IPS-15b (cell line): ENCODE measurements around the gene LACRT.

Experiments
- H3K27me3 ChIP-seq: one replicate; pipeline ENCODE4 v1.6.1; 2013; ENCODE audit warnings: low read length; ENCODE audit not compliant: control insufficient read depth, insufficient read depth
- H3K36me3 ChIP-seq: one replicate; pipeline ENCODE4 v1.6.1; 2013; ENCODE audit warnings: low read length; ENCODE audit not compliant: control insufficient read depth, insufficient read depth
- H3K4me1 ChIP-seq: one replicate; pipeline ENCODE4 v1.6.1; 2013; ENCODE audit warnings: mild to moderate bottlenecking, low read length; ENCODE audit not compliant: control insufficient read depth, insufficient read depth
- H3K4me3 ChIP-seq: one replicate; pipeline ENCODE4 v1.5.1; 2013; ENCODE audit warnings: low read depth, low read length
- H3K9ac ChIP-seq: one replicate; pipeline ENCODE4 v1.6.1; 2013; ENCODE audit warnings: low read depth, mild to moderate bottlenecking, low read length
- H3K9me3 ChIP-seq: one replicate; pipeline ENCODE4 v1.6.1; 2013; ENCODE audit warnings: mild to moderate bottlenecking, low read length; ENCODE audit not compliant: control insufficient read depth, insufficient read depth

LACRT gene

DNA sequence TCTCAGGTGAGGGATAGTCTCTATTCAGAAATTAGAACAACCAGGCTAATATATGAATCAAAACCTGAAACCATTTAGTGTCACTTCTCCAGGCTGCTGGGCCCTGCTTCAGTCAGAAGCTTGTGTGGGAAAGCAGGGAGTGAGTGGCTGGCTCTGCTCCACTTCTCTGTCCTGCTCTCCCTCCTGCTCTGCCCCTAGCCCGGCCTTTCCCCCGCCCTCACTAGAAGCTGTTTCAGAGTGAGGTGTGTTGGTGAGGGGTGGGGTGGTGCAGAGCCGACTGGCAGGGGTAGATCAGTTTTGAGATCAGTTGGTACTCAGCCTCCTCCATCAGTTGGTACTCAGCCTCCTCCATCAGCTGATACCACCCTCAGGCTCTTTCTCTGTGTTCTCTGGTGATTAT, 39.2 kb downstream of the LACRT start:
- Histone ChIP-seq H3K9ac (no peak overlapping the region), H3K27me3 (peaks cover 46% of the 10 kb centered on the region), H3K4me3 (no peak overlapping the region), H3K36me3 (no peaks in the 10 kb centered on the region), H3K4me1 (peaks cover 5% of the 10 kb centered on the region), H3K9me3 (no peaks in the 10 kb centered on the region)

- Histone ChIP-seq H3K27me3 (peaks cover 63% of the 10 kb centered on the region), H3K4me1 (peaks cover 19% of the 10 kb centered on the region), H3K9ac (no peak overlapping the region), H3K9me3 (no peaks in the 10 kb centered on the region), H3K36me3 (no peaks in the 10 kb centered on the region), H3K4me3 (no peak overlapping the region)
Observed at GRCh38 chr12:54593725-54594124, 41.0 kb downstream of the LACRT start.

- Histone ChIP-seq H3K27me3 (peaks cover 64% of the 10 kb centered on the region), H3K9ac (no peak overlapping the region), H3K4me1 (peaks cover 19% of the 10 kb centered on the region), H3K9me3 (no peaks in the 10 kb centered on the region), H3K36me3 (no peaks in the 10 kb centered on the region), H3K4me3 (no peak overlapping the region)
Observed at GRCh38 chr12:54593135-54593534, 41.6 kb downstream of the LACRT start.

GRCh38 chr12:54592316-54592715, 42.4 kb downstream of the LACRT start:
- H3K4me3 ChIP-seq, result no peak overlapping the region
- no peak overlapping the region for H3K9ac ChIP-seq
- peaks cover 71% of the 10 kb centered on the region for H3K27me3 ChIP-seq
- no peaks in the 10 kb centered on the region for H3K9me3 ChIP-seq
- H3K36me3 ChIP-seq, result no peaks in the 10 kb centered on the region
- H3K4me1 ChIP-seq, result peaks cover 19% of the 10 kb centered on the region

DNA sequence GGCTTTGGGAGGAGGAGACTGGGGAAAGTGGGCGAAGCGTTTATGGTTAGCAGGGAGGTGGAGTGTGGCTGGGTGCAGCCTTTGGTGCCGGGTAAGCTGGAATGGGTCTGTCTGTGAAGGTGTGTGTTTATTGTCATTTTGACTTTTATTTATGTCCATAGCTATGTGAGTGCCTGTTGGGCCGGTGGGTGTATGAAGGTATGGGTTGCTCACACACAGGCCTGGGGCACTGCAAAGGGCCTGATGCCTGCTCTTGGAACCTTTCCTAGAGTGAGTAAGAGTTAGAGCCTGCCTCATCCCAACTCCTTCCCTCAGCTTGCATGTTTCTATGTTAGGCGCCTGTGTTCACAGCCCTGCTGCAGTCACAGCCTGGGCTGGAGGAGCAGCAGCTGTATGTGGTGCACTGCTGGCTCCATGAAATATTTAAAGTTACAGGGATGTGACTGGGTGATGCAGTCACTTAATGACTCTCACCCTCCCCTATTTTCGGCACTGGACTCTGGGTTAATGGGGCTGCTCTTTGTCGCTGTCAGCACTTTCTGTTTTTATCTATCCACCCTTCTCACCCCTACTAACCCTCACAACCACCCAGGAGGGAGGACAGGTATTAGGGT, 43.6 kb downstream of the LACRT start:
- Histone ChIP-seq H3K9ac (no peak overlapping the region), H3K36me3 (no peaks in the 10 kb centered on the region), H3K27me3 (peaks cover 82% of the 10 kb centered on the region), H3K4me3 (no peak overlapping the region), H3K4me1 (peaks cover 16% of the 10 kb centered on the region), H3K9me3 (no peaks in the 10 kb centered on the region)

DNA sequence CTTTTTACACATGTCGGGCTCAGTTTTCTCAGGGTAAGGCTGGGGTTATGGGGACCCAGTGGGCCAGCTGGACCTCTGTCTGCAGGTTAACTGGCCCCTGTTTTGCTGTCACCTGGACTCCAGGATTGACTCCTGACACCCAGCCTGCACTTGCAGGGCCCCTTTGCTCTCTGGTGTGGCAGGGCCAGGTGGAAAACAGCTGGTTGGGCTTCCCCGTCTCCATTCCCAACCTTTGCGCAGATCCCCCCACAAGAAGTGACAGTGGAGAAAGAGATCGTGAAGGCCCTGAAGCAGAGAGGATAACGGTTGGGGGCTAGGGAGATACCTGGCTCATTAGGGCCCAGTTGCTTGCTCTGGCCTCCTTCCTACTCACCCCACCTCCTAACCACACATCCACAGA, 44.7 kb downstream of the LACRT start:
- H3K4me1 ChIP-seq, result peaks cover 16% of the 10 kb centered on the region
- no peak overlapping the region for H3K9ac ChIP-seq
- H3K27me3 ChIP-seq, result peaks cover 80% of the 10 kb centered on the region
- no peaks in the 10 kb centered on the region for H3K36me3 ChIP-seq
- H3K4me3 ChIP-seq, result no peak overlapping the region
- H3K9me3 ChIP-seq, result no peaks in the 10 kb centered on the region

DNA sequence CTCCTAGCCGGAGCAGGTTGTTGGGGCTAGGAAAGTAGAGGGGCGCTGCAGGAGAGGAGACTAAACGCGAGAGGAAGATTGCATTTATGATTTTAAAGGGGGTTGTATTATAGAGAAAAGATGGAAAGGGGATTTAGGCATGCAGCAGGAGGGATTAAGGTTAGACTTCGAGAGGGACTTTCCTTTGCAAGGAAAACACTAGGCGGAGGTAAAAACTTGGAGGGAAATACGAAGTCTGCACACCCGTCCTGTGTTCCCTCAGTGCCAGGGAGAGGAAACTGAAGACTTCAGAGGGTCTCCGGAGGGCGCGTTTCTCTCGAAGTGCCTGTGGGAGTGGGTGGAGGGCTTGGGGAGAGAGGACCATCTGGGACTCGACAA, 45.8 kb downstream of the LACRT start:
- Histone ChIP-seq H3K27me3 (peaks cover 72% of the 10 kb centered on the region), H3K9ac (no peak overlapping the region), H3K4me3 (peak overlapping the region; percentile 61)

GRCh38 chr12:54588110-54588889, 46.4 kb downstream of the LACRT start, which contains the start of gene PPP1R1A:
TSS of gene PPP1R1A (minus strand) at chr12:54588659. CDS start at chr12:54588488, 171 bp downstream.
- peaks cover 66% of the 10 kb centered on the region for H3K27me3 ChIP-seq
- no peaks in the 10 kb centered on the region for H3K9me3 ChIP-seq
- no peaks in the 10 kb centered on the region for H3K36me3 ChIP-seq
- peak within 1 kb of the TSS; percentile 61 for H3K4me3 ChIP-seq
- H3K4me1 ChIP-seq, result peaks cover 19% of the 10 kb centered on the region
- H3K9ac ChIP-seq, result no peak within 1 kb of the TSS

More for the DNA sequence above, 45.8 kb downstream of the LACRT start:
- Histone ChIP-seq H3K9me3 (no peaks in the 10 kb centered on the region), H3K4me1 (peaks cover 16% of the 10 kb centered on the region), H3K36me3 (no peaks in the 10 kb centered on the region)

DNA sequence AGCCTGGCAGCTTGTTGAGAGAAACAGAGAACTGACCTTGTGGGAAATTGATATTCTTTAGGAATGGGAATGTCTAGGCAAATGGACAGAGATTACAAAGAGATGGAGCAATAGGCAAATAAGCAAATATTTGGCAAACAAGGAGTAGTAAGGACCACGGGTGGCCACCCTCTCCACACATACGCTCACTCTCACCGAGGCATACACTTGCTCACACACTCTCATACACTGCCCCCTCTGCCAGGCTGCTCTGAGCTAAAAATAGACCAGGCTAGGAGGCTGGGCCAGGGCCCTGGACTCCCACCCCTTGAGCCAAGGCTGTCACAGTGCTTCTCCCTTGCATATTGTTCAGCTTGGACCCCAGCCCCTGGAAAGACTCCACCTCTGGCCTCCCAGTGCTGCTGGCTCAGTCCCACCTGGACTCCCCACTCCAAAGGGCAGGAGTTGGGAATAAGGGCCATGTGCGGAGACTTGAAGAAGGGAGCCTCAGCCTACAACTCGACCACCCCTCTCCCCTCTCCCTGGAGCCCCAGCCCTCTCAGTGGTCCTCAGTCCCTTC, 47.3 kb downstream of the LACRT start:
- no peak overlapping the region for H3K9ac ChIP-seq
- peaks cover 59% of the 10 kb centered on the region for H3K27me3 ChIP-seq
- no peaks in the 10 kb centered on the region for H3K9me3 ChIP-seq
- no peaks in the 10 kb centered on the region for H3K36me3 ChIP-seq
- H3K4me1 ChIP-seq, result peaks cover 21% of the 10 kb centered on the region
- peak overlapping the region; percentile 57 for H3K4me3 ChIP-seq

DNA sequence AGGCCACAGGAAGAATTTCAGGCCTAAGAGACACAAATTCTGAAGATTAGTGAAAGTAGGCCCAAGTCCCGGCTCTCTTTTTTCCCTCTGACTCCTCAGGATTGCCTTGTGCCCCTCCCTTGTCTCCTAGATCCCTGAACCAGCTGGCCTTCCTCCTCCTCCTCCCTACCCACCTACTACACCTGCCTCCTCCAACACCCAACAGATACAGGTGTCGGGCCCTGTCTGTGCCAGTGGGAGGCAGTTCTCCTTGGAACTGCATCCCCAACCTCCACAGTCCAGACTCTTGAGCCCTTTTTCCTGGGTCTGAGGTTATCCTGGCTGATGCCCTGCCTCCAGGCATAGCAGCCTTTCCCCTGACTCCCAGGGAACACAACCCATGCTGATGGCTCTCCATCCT, 48.1 kb downstream of the LACRT start:
- no peak overlapping the region for H3K9ac ChIP-seq
- H3K9me3 ChIP-seq, result no peaks in the 10 kb centered on the region
- H3K27me3 ChIP-seq, result peaks cover 52% of the 10 kb centered on the region
- peaks cover 21% of the 10 kb centered on the region for H3K4me1 ChIP-seq
- H3K36me3 ChIP-seq, result no peaks in the 10 kb centered on the region
- no peak overlapping the region for H3K4me3 ChIP-seq

DNA sequence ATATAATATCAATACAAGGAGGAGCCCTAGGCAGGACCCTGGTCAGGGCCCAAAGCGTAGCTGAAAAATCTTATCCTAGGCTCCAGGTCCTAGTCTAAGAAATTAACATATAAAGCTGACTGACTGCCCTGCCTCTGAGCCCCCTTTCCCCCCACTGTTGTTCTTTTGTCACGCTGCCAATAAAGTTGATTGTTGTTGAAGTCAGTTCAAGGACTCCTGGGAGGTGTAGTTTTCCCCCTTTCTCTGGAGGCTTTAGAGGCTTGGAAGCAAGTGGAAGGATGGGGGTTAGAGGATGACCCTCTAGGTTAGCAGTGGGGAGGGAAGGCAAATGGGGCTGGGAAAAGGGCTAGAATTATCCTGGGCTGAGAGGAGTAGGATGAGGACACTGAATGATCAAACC, 49.5 kb downstream of the LACRT start:
- H3K4me3 ChIP-seq, result no peak overlapping the region
- no peak overlapping the region for H3K9ac ChIP-seq
- no peaks in the 10 kb centered on the region for H3K9me3 ChIP-seq
- H3K27me3 ChIP-seq, result peaks cover 38% of the 10 kb centered on the region
- H3K4me1 ChIP-seq, result peaks cover 16% of the 10 kb centered on the region
- H3K36me3 ChIP-seq, result no peaks in the 10 kb centered on the region

DNA sequence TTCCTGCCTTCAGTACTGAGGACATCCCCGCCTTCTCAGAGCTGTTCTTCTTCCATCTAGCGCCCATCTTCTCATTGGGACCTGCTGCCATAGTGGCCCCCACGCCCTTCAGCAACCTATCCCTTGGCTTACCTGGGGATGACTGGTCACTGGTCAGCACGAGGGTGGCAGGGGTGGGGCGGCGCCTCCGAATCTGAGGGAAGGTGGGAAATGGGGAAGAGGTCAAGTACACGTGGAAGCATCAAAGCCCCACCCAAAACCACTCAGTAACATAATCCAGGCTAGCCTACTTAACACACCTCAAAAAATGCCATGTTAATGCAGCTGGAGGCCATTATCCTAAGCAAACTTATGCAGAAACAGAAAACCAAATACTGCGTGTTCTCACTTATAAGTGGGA, 50.6 kb downstream of the LACRT start:
- peaks cover 27% of the 10 kb centered on the region for H3K27me3 ChIP-seq
- H3K4me1 ChIP-seq, result peaks cover 11% of the 10 kb centered on the region
- no peak overlapping the region for H3K4me3 ChIP-seq
- no peaks in the 10 kb centered on the region for H3K36me3 ChIP-seq
- H3K9ac ChIP-seq, result no peak overlapping the region
- no peaks in the 10 kb centered on the region for H3K9me3 ChIP-seq
